CD14-positive monocyte (primary cell): Measurements from ENCODE around the gene LY6G6D. TPM values are rescaled to one million over a fixed set of nuclear protein-coding genes. Genes with fewer than 3 reads are reported as not detected.
A peak's percentile ranks its signal among the peaks of the same experiment; 100 is the strongest.
"Not testable (repeated sequence)": the region's sequence is repeated elsewhere in the genome, so short reads cannot be mapped to it uniquely, and the experiment has no call there.

ENCODE experiments used
- DNase-seq, 3 donors: peaks; one replicate each; pipeline ENCODE4 v3.0.0-alpha.2; 2011 to 2022
- H2AFZ ChIP-seq: 2 replicates; pipeline ENCODE4 v1.6.0; 2012; ENCODE audit warnings: mild to moderate bottlenecking, low read depth, low read length, inconsistent platforms; ENCODE audit not compliant: insufficient read depth, poor library complexity, severe bottlenecking
- H3K27ac ChIP-seq, 2 donors: 1 replicate in 1 of 2; 2 replicates in 1 of 2; pipeline ENCODE4 v1.5.1; 2012 to 2013; ENCODE audit warnings: low read length in 2 of 2, control low read depth in 1 of 2, inconsistent platforms in 1 of 2, low read depth in 1 of 2, mild to moderate bottlenecking in 1 of 2
- H3K27me3 ChIP-seq, 2 donors: one replicate each; pipeline versions ENCODE4 v1.6.0 to v1.6.1; 2011 to 2013; ENCODE audit warnings: low read length in 2 of 2; ENCODE audit not compliant: control insufficient read depth in 2 of 2, insufficient read depth in 2 of 2
- H3K36me3 ChIP-seq, 2 donors: replicated peaks in 1 of 2; 1 replicate in 1 of 2; 2 replicates in 1 of 2; pipeline versions ENCODE4 v1.5.1 to v1.6.1; 2012 to 2013; ENCODE audit warnings: low read length in 2 of 2, control low read depth in 1 of 2, inconsistent platforms in 1 of 2, mild to moderate bottlenecking in 1 of 2; ENCODE audit not compliant: insufficient read depth in 2 of 2, control insufficient read depth in 1 of 2
- H3K4me1 ChIP-seq, 2 donors: 1 replicate in 1 of 2; 2 replicates in 1 of 2; pipeline versions ENCODE4 v1.5.1 to v1.6.1; 2012 to 2013; ENCODE audit warnings: low read length in 2 of 2, control low read depth in 1 of 2, inconsistent platforms in 1 of 2, mild to moderate bottlenecking in 1 of 2, moderate library complexity in 1 of 2; ENCODE audit not compliant: insufficient read depth in 2 of 2, control insufficient read depth in 1 of 2
- H3K4me2 ChIP-seq: replicated peaks from 2 replicates; pipeline ENCODE3; 2012; ENCODE audit warnings: low read length, moderate library complexity, mild to moderate bottlenecking; ENCODE audit not compliant: poor library complexity, severe bottlenecking; ENCODE audit errors: extremely low read depth
- H3K4me3 ChIP-seq, 3 experiments: fragments of 200-600 bp in 1 of 3; sonication (generic) in 1 of 3; replicated peaks in 1 of 3; 1 replicate in 2 of 3; 2 replicates in 1 of 3; pipeline ENCODE4 v1.5.1; 2011 to 2013; ENCODE audit warnings: low read length in 3 of 3, mild to moderate bottlenecking in 3 of 3, control low read depth in 2 of 3, low read depth in 2 of 3, inconsistent platforms in 1 of 3, moderate library complexity in 1 of 3
- H3K79me2 ChIP-seq: 2 replicates; pipeline ENCODE4 v1.6.0; 2012; ENCODE audit warnings: mild to moderate bottlenecking, control low read depth, inconsistent platforms, low read length, moderate library complexity; ENCODE audit not compliant: insufficient read depth
- H3K9ac ChIP-seq: 2 replicates; pipeline ENCODE4 v1.6.0; 2017; ENCODE audit warnings: low read length, mild to moderate bottlenecking; ENCODE audit not compliant: insufficient read depth, poor library complexity, severe bottlenecking
- H3K9me3 ChIP-seq, 2 donors: replicated peaks in 1 of 2; 1 replicate in 1 of 2; 2 replicates in 1 of 2; pipeline versions ENCODE4 v1.5.1 to v1.6.1; 2012 to 2013; ENCODE audit warnings: low read length in 2 of 2, control low read depth in 1 of 2; ENCODE audit not compliant: control insufficient read depth in 1 of 2, insufficient read depth in 1 of 2
- H4K20me1 ChIP-seq: 2 replicates; pipeline ENCODE4 v1.6.0; 2012; ENCODE audit warnings: mild to moderate bottlenecking, low read length, control low read depth, moderate library complexity; ENCODE audit not compliant: insufficient read depth
- H3K27ac Mint-ChIP-seq, 7 donors: one replicate each; pipeline ENCODE4 v1.8.0; 2020; ENCODE audit warnings: mild to moderate bottlenecking in 7 of 7, mixed read lengths in 7 of 7, moderate library complexity in 6 of 7, inconsistent platforms in 2 of 7
- H3K27me3 Mint-ChIP-seq, 3 donors: one replicate each; pipeline ENCODE4 v1.8.0; 2021 to 2022; ENCODE audit warnings: low read depth in 3 of 3, mild to moderate bottlenecking in 3 of 3, mixed read lengths in 3 of 3, moderate library complexity in 3 of 3, inconsistent platforms in 1 of 3
- H3K36me3 Mint-ChIP-seq, 2 donors: one replicate each; pipeline ENCODE4 v1.8.0; 2020; ENCODE audit warnings: mixed read lengths in 2 of 2, inconsistent platforms in 1 of 2, mild to moderate bottlenecking in 1 of 2
- H3K4me1 Mint-ChIP-seq: one replicate; pipeline ENCODE4 v1.8.0; 2020; ENCODE audit warnings: mild to moderate bottlenecking, mixed read lengths
- H3K4me3 Mint-ChIP-seq, 2 donors: one replicate each; pipeline ENCODE4 v1.8.0; 2020; ENCODE audit warnings: mild to moderate bottlenecking in 2 of 2, mixed read lengths in 2 of 2, moderate library complexity in 1 of 2
- H3K9me3 Mint-ChIP-seq, 7 donors: one replicate each; pipeline ENCODE4 v1.8.0; 2020 to 2022; ENCODE audit warnings: mixed read lengths in 7 of 7, mild to moderate bottlenecking in 6 of 7, moderate library complexity in 6 of 7, inconsistent platforms in 2 of 7
- WGBS: methylation state at CpG from one replicate; pipeline ENCODE4 v1.1.5; 2013; ENCODE audit warnings: missing lambda C conversion rate; ENCODE audit not compliant: insufficient coverage; 5-methylcytosine and 5-hydroxymethylcytosine counted together
- intact Hi-C, 2 donors: fragments of 100-400 bp; cut with micrococcal nuclease; formaldehyde crosslinking; loops; one replicate each; pipeline versions ENCODE4 v1.15.0 to v1.15.1; 2023
- polyA plus RNA-seq, 3 donors: library from polyadenylated mRNA; depleted of rRNA in 1 of 3; unstranded in 2 of 3; stranded (reverse) in 1 of 3; fragments of 300-500 nt in 2 of 3; fragments of >200 nt in 1 of 3; fragmentation: Illumina TruSeq in 2 of 3; gene quantifications; 1 replicate in 2 of 3; 2 replicates in 1 of 3; pipeline ENCODE4 v1.2.3, GENCODE V29; 2012 to 2021
- TF ChIP-seq, protein P1 (sequence below): fragments of 200-600 bp; IDR thresholded peaks from one replicate; pipeline ENCODE4 v1.8.0; 2022; ENCODE audit warnings: antibody characterized with exemption, mild to moderate bottlenecking

Gene LY6G6D
- polyA plus RNA-seq, 3 donors: not detected

DNA sequence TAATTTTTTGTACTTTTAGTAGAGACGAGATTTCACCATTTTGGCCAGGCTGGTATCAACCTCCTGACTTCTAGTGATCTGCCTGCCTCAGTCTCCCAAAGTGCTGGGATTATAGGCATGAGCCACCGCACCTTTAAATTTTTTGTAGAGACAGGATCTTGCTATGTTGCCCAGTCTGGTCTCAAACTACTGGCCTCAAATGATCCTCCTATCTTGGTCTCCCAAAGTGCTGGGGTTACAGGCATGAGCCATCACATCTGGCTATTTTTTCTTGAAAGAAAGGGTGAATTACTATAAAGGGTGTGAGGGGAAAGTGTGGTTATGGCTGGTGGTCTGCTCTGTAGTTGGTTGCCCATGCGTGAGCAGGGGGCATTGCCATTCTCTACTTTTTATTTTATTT, 6.9 kb upstream of the LY6G6D start:
- peaks cover 0 to 8% (median 0%) of the 10 kb centered on the region in 3 donors for H3K27me3 Mint-ChIP-seq
- DNase-seq: no peak
- Histone ChIP-seq H3K4me1 (peaks cover 26 to 34% of the 10 kb centered on the region in 2 donors), H3K27me3 (no peaks in the 10 kb centered on the region), H3K9ac (no peak overlapping the region), H3K36me3 (no peaks in the 10 kb centered on the region), H3K4me2 (no peak overlapping the region), H2AFZ (no peak overlapping the region), H3K4me3 (no peak overlapping the region), H3K9me3 (no peaks in the 10 kb centered on the region), H3K27ac (no peak overlapping the region), H4K20me1 (no peaks in the 10 kb centered on the region), H3K79me2 (no peaks in the 10 kb centered on the region)
- H3K9me3 Mint-ChIP-seq: peaks cover 0 to 2% (median 0%) of the 10 kb centered on the region in 7 donors
- H3K4me1 Mint-ChIP-seq: peaks cover 33% of the 10 kb centered on the region
- 100% methylated on average over 1 of the region's 3 CpGs for WGBS
- TF ChIP-seq, protein P1, sequence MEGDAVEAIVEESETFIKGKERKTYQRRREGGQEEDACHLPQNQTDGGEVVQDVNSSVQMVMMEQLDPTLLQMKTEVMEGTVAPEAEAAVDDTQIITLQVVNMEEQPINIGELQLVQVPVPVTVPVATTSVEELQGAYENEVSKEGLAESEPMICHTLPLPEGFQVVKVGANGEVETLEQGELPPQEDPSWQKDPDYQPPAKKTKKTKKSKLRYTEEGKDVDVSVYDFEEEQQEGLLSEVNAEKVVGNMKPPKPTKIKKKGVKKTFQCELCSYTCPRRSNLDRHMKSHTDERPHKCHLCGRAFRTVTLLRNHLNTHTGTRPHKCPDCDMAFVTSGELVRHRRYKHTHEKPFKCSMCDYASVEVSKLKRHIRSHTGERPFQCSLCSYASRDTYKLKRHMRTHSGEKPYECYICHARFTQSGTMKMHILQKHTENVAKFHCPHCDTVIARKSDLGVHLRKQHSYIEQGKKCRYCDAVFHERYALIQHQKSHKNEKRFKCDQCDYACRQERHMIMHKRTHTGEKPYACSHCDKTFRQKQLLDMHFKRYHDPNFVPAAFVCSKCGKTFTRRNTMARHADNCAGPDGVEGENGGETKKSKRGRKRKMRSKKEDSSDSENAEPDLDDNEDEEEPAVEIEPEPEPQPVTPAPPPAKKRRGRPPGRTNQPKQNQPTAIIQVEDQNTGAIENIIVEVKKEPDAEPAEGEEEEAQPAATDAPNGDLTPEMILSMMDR: no peak
- no peak overlapping the region for H3K4me3 Mint-ChIP-seq
- no peak overlapping the region for H3K27ac Mint-ChIP-seq
- H3K36me3 Mint-ChIP-seq: no peaks in the 10 kb centered on the region
- intact Hi-C loops: no loop called here

GRCh38 chr6:31709157-31709556, 6.0 kb upstream of the LY6G6D start:
- not testable (repeated sequence) for H3K4me3 Mint-ChIP-seq, H3K27ac ChIP-seq
- peak overlapping the region in 2 of 7 donors; percentile 54 to 76 for H3K27ac Mint-ChIP-seq

More at GRCh38 chr6:31709157-31709556, 6.0 kb upstream of the LY6G6D start:
- H3K9me3 ChIP-seq, H3K9me3 Mint-ChIP-seq, H4K20me1 ChIP-seq, DNase-seq, H3K36me3 Mint-ChIP-seq, H3K36me3 ChIP-seq, H2AFZ ChIP-seq, intact Hi-C loops, H3K27me3 Mint-ChIP-seq, H3K4me2 ChIP-seq, H3K27me3 ChIP-seq, H3K9ac ChIP-seq, H3K79me2 ChIP-seq, H3K4me3 ChIP-seq: not testable (repeated sequence)
- WGBS: 80% methylated on average over 7 of the region's 11 CpGs
- peaks cover 28% of the 10 kb centered on the region for H3K4me1 Mint-ChIP-seq
- H3K4me1 ChIP-seq: peaks cover 21 to 27% of the 10 kb centered on the region in 2 donors
